Suprapubic skin (tissue), 4 donors: ENCODE data around the gene RELN. TPM values are rescaled to one million over a fixed set of nuclear protein-coding genes. Genes with fewer than 3 reads are reported as not detected.

ENCODE experiments used
- DNase-seq, 2 donors: peaks; one replicate each; pipeline ENCODE4 v3.0.0-alpha.2; 2019; ENCODE audit warnings: low spot score in 2 of 2
- H3K27ac ChIP-seq: fragments of 200-600 bp; sonication (generic); one replicate; pipeline ENCODE4 v1.5.1; 2019
- H3K27me3 ChIP-seq: fragments of 200-600 bp; sonication (generic); one replicate; pipeline ENCODE4 v1.5.1; 2019
- H3K36me3 ChIP-seq: fragments of 200-600 bp; sonication (generic); one replicate; pipeline ENCODE4 v1.5.1; 2019
- H3K4me1 ChIP-seq: fragments of 200-600 bp; sonication (generic); one replicate; pipeline ENCODE4 v1.5.1; 2019
- H3K4me3 ChIP-seq: fragments of 200-600 bp; sonication (generic); one replicate; pipeline ENCODE4 v1.5.1; 2019; ENCODE audit warnings: mild to moderate bottlenecking
- H3K9me3 ChIP-seq: fragments of 200-600 bp; sonication (generic); one replicate; pipeline ENCODE4 v1.5.1; 2019
- CTCF ChIP-seq, 2 donors: fragments of 200-600 bp in 1 of 2; fragments of 450-650 bp in 1 of 2; sonication (generic) in 1 of 2; IDR thresholded peaks; one replicate each; pipeline ENCODE4 v1.5.1; 2016 to 2019; ENCODE audit warnings: antibody characterized with exemption in 2 of 2, mild to moderate bottlenecking in 1 of 2, moderate library complexity in 1 of 2
- EP300 ChIP-seq: sonication (generic); formaldehyde crosslinking; IDR thresholded peaks from one replicate; pipeline ENCODE4 v1.6.1; 2017; ENCODE audit warnings: antibody characterized with exemption
- POLR2A ChIP-seq, 2 donors: fragments of 450-650 bp; IDR thresholded peaks; one replicate each; pipeline ENCODE4 v1.6.1; 2017; ENCODE audit warnings: antibody characterized with exemption in 2 of 2, mild to moderate bottlenecking in 2 of 2, moderate library complexity in 2 of 2
- POLR2AphosphoS5 ChIP-seq, 3 donors: sonication (generic); formaldehyde crosslinking; IDR thresholded peaks; one replicate each; pipeline ENCODE4 v1.6.1; 2017; ENCODE audit warnings: antibody characterized with exemption in 3 of 3
- WGBS: methylation state at CpG from one replicate; pipeline ENCODE4 v1.1.5; 2018; 5-methylcytosine and 5-hydroxymethylcytosine counted together
- total RNA-seq, 4 donors: library from RNA; depleted of rRNA; stranded (reverse); fragments of >200 nt; gene quantifications; one replicate each; pipeline ENCODE4 v1.1.0, GENCODE V29; 2016

RELN gene
- total RNA-seq, 4 donors from 2014 or later: 0.72 to 1.8 (median 1.3) TPM

GRCh38 chr7:103991406-103991805 lies 1.9 kb upstream of the RELN start:
- Histone ChIP-seq H3K27me3 (peaks cover 47% of the 10 kb centered on the region), H3K27ac (no peak overlapping the region), H3K4me1 (peaks cover 20% of the 10 kb centered on the region), H3K9me3 (no peaks in the 10 kb centered on the region), H3K36me3 (no peaks in the 10 kb centered on the region), H3K4me3 (no peak overlapping the region)
- TF ChIP-seq EP300 (no peak), POLR2A (IDR thresholded peaks at IDR 0.05) (no peak), CTCF (IDR thresholded peaks at IDR 0.05) (no peak), POLR2AphosphoS5 (IDR thresholded peaks at IDR 0.05) (no peak)
- no peak for DNase-seq
- WGBS: 64% methylated on average over 2 of the region's 2 CpGs

GRCh38 chr7:103990991-103991390 lies 1.5 kb upstream of the RELN start:
- H3K9me3 ChIP-seq: no peaks in the 10 kb centered on the region
- TF ChIP-seq CTCF (IDR thresholded peaks at IDR 0.05) (no peak), EP300 (no peak), POLR2AphosphoS5 (IDR thresholded peaks at IDR 0.05) (no peak), POLR2A (IDR thresholded peaks at IDR 0.05) (no peak)
- WGBS: 44% methylated on average over 4 of the region's 4 CpGs
- no peaks in the 10 kb centered on the region for H3K36me3 ChIP-seq
- H3K4me1 ChIP-seq: peaks cover 20% of the 10 kb centered on the region
- peaks cover 47% of the 10 kb centered on the region for H3K27me3 ChIP-seq
- no peak overlapping the region for H3K27ac ChIP-seq
- no peak overlapping the region for H3K4me3 ChIP-seq
- no peak for DNase-seq

GRCh38 chr7:103989785-103990767 lies 618 bp upstream of the RELN start:
- TF ChIP-seq CTCF (IDR thresholded peaks at IDR 0.05) (no peak), POLR2A (IDR thresholded peaks at IDR 0.05) (no peak), POLR2AphosphoS5 (IDR thresholded peaks at IDR 0.05) (no peak), EP300 (no peak)
- no peak overlapping the region for H3K27ac ChIP-seq
- peaks cover 20% of the 10 kb centered on the region for H3K4me1 ChIP-seq
- no peaks in the 10 kb centered on the region for H3K36me3 ChIP-seq
- no peak for DNase-seq
- 2% methylated on average over 23 of the region's 80 CpGs for WGBS
- H3K9me3 ChIP-seq: no peaks in the 10 kb centered on the region
- H3K4me3 ChIP-seq: peak overlapping the region; percentile 57
- peaks cover 47% of the 10 kb centered on the region for H3K27me3 ChIP-seq

GRCh38 chr7:103988468-103989199 lies 824 bp downstream of the RELN start:
- Histone ChIP-seq H3K4me1 (peaks cover 20% of the 10 kb centered on the region), H3K27ac (no peak overlapping the region), H3K9me3 (no peaks in the 10 kb centered on the region), H3K36me3 (no peaks in the 10 kb centered on the region), H3K4me3 (peak overlapping the region; percentile 57), H3K27me3 (peaks cover 47% of the 10 kb centered on the region)
- DNase-seq: no peak
- TF ChIP-seq POLR2A (IDR thresholded peaks at IDR 0.05): no peak
- TF ChIP-seq EP300: no peak
- no peak for TF ChIP-seq POLR2AphosphoS5 (IDR thresholded peaks at IDR 0.05)
- TF ChIP-seq CTCF (IDR thresholded peaks at IDR 0.05): no peak
- 6% methylated on average over 27 of the region's 37 CpGs for WGBS

- no peak for TF ChIP-seq CTCF (IDR thresholded peaks at IDR 0.05)
- no peak overlapping the region for H3K27ac ChIP-seq
- H3K36me3 ChIP-seq: no peaks in the 10 kb centered on the region
- no peak for DNase-seq
- peaks cover 49% of the 10 kb centered on the region for H3K27me3 ChIP-seq
- WGBS: 71% methylated on average over 7 of the region's 7 CpGs
- peaks cover 20% of the 10 kb centered on the region for H3K4me1 ChIP-seq
- no peak overlapping the region for H3K4me3 ChIP-seq
- no peaks in the 10 kb centered on the region for H3K9me3 ChIP-seq
Observed at GRCh38 chr7:103987451-103987850, 2.0 kb downstream of the RELN start.
